NCI-H2196 treated with DMSO at 0.1 percent for 48 hours (cell line): Measurements from ENCODE around the gene NTM.

Source experiments
- DNase-seq: peaks from one replicate; lab custom pipeline; 2025; ENCODE audit not compliant: unreplicated experiment; lab: John Stamatoyannopoulos, UW

The NTM gene

DNA sequence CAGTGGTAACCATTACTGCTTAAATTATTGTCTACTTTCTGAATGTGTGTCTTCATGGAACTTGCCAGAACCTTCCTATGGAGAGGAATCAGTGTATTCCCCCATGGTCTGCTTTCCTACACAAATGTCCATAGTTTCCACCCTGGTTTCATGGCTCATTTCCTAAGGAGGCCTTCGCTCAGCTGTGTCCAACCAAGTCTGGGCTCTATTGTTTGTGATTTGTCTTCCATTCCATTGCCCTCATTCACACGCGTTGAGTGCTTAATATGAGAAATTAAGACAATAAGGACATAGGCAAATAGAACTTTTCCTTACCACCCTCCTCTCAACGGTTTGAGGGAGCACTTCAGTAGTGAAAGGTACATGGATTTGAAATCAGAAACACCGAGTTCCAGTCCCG, 510.6 kb downstream of the NTM start:
- no peak for DNase-seq

DNA sequence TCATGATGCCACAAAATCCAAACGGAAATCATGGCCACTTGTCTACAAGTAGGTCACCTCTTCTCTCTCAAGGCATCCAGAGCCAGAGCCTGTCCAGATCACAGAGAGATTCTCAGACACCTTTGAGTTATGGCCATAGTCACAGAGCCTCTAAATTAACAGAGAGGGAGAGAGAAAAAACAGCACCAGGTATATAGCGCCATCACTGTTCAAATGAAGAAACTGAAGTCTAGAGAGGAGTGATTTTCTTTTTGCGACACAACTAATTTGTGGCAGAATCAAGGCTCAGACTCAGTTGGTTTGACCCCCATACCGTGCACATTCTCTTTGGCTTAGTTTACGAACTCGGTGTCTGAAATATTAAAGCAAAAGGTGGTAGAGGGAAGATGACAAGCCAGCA, 512.9 kb downstream of the NTM start:
- no peak for DNase-seq

DNA sequence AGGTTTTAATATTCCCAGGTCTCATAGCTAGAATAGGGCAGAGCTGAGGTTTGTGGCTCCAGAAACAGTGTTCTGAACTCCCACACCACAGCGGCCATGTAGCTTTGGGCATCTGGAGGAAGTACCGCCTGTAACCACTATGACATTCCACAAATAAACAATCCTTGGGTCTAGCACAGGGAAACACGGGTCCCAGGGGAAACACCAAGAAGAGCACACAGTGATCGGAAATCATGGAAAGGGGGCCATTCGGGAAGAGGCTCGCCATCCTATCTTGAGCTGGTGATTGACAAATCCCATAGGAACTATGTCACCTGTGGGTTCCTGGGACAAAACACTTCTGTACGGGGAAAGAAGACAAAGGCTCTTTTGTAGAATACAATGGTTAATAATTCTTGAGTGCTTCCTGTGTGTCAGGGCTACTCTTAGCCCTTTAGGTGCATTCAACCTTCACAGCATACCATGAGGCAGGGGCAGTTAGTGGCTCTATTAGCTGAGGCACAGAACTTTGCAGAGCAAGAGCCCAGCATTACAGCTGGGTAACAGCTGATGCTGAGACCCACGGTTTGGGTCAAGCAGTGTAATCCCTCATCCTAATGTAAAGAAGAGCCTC, 514.2 kb downstream of the NTM start:
- DNase-seq = no peak

DNA sequence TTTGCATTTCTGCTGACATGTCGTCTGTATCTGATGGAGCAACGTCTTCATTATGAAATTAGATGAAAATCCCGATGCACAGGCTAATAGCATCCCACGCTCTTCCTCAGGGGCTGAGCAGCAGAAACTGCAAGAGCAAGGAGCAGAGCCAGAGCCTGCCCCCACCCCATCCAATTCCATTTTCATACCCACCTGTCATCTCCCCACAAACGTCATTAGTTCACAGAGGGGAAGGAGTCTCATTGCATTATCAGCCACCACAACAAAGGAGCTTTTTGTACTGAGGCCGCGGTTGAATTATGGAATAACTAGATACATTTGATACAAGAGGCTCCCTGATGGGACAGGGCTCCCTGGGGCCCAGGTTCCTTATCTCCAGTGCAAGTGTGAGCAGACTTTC, 515.0 kb downstream of the NTM start:
- no peak for DNase-seq

DNA sequence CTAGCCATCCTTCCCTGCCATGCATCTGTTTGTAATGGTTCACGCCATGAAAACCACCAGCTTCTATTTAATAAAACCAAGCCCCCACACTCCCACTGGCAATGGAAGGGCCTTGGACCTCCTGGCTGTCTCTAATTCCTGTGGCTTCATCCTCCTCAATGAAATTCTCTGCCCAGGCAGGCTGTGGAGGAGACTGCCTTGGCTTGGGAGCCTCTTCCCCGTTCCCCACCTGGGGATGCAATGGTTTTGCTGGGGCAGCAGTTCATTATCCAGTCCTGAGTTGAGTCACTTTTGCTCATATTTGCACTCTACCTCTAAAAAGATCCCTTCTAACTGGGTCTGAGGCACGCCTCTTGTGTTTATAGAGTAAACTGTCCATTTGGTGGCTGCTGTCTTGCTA, 515.8 kb downstream of the NTM start:
- DNase-seq = no peak

DNA sequence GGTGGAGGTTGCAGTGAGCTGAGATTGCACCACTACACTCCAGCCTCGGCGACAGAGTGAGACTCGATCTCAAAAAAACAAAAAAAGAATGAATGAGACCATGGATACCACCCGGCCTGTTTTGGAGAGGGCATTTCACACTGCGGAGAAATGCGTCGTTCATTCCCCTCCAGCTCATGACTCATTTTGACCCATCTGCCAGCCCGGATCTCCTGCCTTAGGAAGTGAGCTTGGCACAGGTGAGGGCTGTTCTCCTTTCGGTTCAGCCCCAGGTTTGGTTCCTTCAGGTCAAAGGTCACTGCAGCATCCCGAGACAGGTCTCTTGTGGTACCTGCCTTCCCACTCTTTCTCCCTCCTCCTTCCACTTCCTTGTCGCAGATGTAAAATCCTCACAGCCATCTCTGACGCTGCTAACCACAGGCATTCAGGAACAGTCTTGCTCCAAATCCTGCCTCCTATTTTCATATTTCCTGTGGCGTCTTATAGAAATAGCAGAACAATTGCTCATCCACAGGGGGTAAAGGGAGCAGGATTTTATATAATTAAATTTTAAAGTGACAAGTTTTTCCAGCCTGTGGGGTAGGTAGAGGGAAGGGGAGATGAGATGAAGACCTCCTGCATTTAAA, 517.9 kb downstream of the NTM start:
- DNase-seq = no peak

DNA sequence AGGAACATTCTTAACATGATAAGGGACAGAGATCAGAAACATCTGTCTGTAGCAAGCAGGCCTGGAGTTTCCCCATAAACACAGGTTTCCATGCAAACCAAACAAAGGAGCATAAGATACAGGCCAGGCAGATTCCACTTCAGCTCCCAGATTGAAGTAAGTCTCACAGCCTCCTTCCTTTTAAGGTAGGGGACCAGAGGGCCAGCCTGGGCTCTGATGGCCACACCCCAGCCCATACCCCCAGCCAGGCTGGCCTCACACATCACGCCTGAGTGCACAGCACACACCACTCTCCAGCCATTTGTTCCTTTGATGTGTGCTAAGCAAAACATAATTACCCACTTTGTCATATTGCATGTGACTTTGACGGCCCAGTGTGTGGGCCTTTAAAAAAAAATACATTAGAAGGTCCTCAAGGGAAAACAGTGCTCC, 518.7 kb downstream of the NTM start:
- no peak for DNase-seq

DNA sequence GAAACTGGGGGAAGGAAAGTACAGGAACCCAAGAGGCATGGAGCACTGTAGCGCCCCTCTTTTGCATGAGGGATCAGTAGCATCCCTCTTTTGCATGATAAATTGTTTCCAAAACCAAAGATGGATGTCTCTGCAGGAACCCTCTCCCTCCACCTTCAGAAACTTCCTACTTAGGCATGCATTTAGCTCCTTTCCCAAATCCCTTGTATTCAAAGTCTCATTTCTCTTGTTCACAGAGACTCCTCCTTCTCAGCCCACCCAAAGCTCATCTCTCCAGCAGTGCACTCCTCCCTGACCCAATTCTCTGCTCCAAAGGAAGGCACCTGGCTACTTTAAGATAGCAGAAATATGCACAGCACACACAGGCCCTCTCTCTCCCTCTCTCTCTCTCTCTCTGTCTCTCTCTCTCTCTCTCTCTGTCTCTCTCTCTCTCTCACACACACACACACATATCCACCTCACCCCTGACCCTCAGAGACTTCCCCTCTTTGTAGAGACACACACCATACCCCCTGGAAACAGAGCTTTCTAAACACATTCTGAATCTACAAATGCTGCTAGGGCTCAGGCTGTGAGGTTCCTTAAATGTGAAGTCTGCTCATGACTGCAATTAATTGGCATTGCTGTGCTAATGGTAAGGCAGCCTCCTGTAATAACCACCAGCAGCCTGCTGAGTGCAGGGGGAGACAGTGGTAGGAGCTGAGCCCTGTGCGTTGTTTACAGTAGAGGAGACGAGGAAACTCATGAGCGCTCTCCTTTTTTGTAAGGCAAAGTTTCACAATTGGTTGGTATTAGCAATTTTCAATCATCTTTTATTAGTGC, 519.6 kb downstream of the NTM start:
- no peak for DNase-seq

DNA sequence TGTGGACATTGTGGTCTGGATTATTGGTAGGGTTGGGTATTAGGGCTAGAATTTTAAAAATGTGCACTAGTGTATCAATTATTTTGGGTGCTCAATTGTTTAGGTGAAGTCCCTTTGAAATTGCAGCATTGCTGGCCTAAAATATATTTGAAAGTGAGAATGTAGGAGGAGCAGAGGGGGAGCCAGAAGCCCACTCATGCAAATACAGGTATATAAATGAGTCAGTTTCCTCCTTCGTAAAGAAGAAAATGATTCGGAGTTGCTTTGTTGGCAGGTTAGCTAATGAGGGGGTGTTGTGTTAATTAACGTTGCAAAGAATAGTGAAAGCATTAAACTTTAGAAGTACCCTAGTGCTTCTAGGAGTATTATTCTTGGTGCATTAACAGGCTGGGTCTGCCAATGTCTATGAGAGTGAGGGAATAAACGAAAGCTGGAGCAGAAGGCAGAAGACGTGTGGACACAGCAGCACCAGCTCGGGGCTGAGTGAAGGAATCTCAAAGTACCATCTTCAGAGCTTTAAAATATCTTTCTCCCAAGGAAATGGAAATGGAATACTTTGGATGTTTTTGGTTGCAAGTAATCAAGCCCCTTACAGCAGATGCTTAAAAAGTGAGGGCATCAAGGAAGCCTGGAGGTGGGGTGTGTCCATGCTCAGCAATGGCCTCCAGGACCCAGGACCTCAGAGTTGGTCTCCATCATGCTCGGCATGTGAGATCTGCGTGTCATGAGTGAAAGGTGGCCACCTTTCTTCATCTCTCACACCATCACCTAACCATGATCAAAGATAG, 522.9 kb downstream of the NTM start:
- no peak for DNase-seq

DNA sequence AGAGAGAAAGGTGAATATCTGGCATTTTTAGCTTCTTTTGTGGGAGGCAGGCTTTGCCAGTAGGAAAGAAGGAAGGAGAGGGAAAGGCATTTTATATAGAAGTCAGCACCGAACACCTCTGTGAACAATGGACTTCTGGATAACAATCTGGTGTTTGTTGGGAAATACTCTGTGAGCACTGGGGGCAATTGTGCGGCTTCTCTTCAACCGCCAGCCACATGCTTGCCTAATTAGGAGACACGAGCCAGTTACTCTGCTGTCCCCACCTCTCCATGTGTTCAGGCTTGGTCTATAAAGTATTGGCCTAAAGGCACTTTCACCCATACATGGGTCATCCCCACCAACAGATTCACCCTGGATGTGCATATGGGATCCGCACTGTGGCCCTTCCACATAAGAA, 523.6 kb downstream of the NTM start:
- no peak for DNase-seq

DNA sequence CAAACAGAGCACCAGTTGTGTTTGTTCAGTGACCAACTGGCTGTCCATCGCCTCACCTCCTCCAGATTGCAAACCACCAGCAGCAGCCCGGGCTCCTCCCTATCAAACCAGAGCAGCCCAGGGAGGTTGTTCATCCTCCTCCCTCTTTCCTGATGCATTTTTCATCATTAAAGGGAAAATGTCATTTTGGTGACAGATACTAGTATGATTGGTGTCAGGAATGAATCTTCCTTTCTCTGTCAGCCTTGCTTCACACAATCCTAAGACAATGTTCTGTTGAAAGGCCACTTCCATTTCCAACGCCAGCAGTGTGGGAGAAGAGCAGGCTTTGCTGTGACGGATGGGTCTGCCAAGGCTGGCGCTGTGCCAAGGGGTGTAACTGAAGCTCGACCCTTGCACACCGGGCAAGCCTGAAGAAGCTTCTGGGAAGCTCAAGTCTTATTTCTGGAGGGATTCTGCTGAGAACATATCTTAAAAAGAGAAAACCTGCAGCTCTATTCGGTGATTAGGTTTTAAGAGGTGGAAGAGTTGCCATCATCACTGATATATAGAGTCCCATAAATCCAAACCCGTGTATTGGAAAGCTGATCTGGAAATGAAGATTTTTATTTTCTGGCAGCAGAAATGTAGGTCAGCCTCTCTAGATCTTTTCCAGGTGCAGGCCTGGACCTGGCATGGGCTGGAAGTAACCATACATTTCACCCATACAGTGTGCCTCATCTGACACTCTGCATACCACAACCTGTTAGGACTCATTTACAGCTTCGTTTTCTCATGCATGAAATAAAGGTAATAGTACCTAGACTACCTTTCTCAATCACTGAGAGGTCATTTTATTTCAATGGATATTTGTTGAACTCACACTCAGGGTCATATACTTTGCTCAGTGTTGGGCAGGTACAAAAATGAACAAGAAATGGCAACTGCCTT, 524.5 kb downstream of the NTM start:
- DNase-seq = no peak

DNA sequence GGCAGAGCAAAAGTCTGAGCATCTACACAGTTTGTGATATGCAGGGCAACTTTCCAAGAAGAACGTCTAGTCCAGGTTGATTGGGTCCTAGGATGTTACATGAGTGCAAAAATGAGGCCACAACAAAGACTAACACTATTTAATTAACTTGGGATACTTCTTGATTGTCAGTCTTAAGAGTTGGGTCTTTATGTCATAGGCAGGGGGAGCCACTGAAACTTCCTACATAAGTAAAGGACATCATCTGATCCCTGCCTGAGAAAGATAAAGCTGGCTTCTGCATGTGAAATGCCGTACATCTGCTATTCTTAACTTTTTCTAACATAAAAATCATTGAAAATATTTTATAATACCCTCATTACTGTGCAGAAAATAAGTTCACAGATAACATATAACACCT, 525.5 kb downstream of the NTM start:
- no peak for DNase-seq

DNA sequence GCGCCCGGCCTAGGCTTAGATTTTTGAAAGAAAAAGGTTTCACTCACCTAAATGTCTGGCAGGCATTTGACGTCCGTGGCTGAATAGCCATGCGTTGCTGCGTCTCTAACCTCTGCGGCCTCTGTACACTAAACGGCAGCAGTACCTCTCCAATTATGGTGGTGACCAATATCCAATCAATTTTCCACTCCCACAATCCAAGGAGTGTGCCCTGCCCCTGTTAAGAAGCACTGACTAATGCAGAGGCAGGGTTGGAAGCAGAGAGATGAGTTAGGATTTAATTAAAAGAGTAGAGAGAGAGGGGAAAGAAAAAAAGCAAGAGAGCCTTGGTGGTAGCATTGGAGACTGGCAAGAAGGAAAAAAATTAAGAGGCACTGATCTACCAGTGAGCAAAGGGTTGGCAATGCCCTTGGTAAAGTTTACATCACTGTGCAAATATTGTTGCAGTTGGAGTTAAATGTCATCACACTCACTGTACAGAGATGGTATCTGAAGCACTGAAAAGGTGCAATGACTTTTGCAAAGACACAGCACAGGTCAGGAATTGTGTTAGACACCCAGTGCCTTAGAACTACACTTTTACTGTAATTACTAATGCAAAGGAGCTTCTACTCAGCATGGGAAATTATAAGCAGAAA, 526.7 kb downstream of the NTM start:
- no peak for DNase-seq

DNA sequence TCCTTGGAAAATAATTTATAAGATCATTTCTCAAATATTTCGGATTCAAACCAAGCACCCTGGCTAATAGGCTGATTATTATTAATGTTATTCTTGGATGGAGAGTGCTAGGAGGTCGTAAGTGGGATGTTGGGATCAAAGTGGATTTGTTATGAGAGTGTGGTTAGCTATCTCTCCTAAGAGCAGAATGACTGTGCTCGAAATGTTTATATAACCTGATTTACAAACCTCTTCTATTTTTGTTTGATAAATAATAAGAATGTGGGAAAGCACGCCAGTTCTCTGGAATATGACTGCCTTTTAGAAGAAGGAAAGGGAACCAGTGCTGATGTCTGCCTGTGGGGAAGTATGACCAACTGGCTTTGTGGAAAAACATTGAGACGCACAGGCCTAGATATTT, 527.5 kb downstream of the NTM start:
- no peak for DNase-seq

DNA sequence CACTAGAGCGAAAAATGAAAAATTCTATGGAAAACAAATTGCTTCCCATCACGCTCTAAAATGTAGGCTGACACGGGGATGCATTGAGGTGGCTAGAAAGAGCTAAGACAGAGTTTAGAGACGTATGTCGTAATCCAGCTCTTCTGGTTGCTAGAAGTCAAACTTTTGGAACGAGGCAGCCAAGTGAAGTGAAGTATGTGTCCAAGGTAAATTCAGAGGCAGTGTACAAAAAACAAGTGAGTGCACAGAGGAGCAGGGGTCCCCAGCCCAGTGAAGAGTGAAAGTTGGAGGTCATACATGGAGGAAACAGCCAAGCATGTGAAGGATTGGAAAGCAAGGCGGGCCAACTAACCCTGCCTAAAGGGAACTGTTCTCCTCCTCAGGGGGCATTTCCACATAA, 528.5 kb downstream of the NTM start:
- no peak for DNase-seq

DNA sequence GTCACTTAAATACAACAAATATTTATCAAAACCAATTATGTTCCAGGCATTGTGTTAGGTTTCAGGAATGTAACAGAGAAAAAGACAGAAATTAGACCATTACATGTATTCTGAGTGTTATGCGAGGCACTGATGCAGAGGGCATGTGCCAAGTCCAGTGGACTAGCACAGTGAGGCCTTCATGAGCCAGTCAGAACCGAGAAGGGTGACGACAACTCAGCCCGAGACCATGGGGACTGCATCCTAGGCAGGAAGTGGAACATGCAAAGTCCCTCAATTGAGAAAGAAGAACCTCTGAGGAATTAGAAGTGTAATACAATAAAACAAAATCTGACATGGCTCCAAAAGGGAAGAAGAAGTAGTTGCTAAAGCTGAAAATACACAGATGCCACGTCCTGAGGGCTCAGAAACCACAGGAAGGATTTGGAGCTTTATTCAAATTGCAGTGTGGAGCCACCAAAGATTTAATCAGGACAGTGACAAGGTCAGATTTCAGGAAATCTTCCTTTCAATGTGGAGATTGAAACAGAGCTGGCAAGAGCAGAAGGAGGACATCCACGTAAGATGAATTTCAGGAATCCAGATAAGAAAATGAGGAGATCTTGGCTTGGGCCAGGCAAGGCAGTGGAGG, 529.6 kb downstream of the NTM start:
- DNase-seq = no peak

DNA sequence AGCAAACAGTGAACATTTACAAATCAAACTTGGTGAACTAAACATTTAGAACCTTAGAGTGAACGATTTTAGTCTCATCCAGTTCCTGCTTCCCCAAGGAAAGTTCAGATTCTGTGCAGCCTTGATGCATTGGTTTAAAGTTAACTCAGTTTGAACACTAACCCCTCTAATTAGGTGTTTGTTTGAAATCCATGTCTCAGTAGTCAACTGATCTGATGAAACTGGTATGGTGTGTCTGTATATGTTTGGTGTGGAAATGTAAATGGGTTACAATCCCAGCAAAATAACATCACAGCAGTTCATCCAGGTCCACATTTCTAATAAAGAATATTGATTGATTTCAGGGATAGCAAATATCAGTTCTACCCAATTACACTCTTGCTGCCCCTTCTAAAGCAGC, 532.0 kb downstream of the NTM start:
- DNase-seq = no peak

DNA sequence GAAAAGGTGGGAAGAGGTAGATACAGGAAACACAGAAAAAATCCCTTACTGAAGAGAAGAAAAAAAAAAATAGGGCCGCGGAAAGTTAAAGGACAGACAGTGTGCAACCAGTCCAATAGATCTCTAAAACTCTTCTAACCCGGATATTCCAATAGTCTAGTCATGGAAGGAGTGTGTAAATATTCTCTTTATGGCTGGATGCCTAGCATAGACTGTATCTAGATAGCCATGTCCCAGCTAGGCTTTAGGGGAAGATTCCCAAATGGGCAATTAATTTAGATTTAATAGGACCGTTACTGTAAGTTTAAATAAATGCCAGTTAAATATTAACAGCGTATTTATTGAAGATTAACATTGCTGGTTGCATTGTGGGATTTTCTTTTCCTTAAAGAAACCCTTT, 532.7 kb downstream of the NTM start:
- DNase-seq = no peak

DNA sequence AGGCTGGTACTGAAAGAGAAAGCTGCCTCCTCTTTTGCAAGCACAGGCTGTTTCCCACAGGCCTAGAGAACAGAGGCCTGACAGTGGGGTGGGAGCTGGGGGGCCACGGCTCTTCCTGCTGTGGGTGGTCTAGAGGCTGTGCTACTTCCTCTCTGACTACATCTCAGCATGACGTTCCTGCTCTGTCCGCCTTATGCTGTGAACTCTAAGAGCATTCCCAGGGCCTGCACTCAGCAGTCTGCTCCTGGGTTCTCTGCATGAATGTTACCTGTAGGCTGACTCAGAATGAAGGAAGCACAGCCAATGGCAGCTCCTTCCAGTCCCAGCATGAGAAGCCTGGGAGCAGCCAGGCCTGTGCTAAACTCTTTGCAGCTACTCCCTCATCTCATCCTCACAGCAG, 534.3 kb downstream of the NTM start:
- no peak for DNase-seq

DNA sequence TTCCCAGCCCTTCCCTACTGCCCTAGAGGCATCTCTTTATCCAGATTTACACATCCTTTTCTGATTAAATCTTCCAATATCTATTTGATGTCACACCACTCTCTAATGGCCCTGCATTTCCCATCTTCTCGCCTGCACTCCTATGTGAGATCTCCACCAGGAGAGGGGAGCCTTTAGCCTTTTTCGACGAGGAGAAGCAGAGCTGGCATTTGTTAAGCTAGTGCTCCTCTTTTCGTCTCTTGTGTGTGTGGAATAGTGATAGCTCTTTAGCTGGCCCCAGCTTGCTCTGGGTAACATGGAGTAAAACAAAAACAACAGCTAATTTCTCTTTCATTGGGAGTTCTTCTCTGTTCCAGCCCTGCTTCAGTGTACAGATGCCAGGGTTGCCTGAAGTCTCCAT, 536.5 kb downstream of the NTM start:
- DNase-seq = no peak
